Neural progenitor cell (in vitro differentiated cells): ENCODE data around the gene TMEM229B. TPM values are rescaled to one million over a fixed set of nuclear protein-coding genes. Genes with fewer than 3 reads are reported as not detected.

Source experiments
- DNase-seq: peaks from one replicate; pipeline ENCODE4 v3.0.0-alpha.2; 2016; ENCODE audit warnings: low spot score
- H2AFZ ChIP-seq: fragments of 200-600 bp; sonication (generic); replicated peaks from 2 replicates; pipeline ENCODE4 v1.6.1; 2016; ENCODE audit warnings: antibody characterized with exemption
- H3F3A ChIP-seq: fragments of 200-600 bp; sonication (generic); 2 replicates; pipeline ENCODE4 v1.6.1; 2016; ENCODE audit warnings: antibody characterized with exemption, low read depth
- H3K27ac ChIP-seq: fragments of 200-600 bp; sonication (generic); 2 replicates; pipeline ENCODE4 v1.5.1; 2016; ENCODE audit warnings: mild to moderate bottlenecking
- H3K27me3 ChIP-seq: fragments of 200-600 bp; sonication (generic); 2 replicates; pipeline ENCODE4 v1.6.1; 2016; ENCODE audit warnings: mild to moderate bottlenecking, moderate library complexity
- H3K36me3 ChIP-seq: fragments of 200-600 bp; sonication (generic); 2 replicates; pipeline ENCODE4 v1.5.1; 2016
- H3K4me1 ChIP-seq: fragments of 200-600 bp; sonication (generic); 2 replicates; pipeline ENCODE4 v1.6.1; 2016; ENCODE audit warnings: mixed run types
- H3K4me2 ChIP-seq: fragments of 200-600 bp; sonication (generic); 2 replicates; pipeline ENCODE4 v1.6.1; 2016
- H3K4me3 ChIP-seq: fragments of 200-600 bp; sonication (generic); 2 replicates; pipeline ENCODE4 v1.5.1; 2016
- H3K79me2 ChIP-seq: fragments of 200-600 bp; sonication (generic); 2 replicates; pipeline ENCODE4 v1.6.1; 2016; ENCODE audit warnings: low read depth
- H3K9ac ChIP-seq: fragments of 200-600 bp; sonication (generic); 2 replicates; pipeline ENCODE4 v1.6.1; 2016
- H3K9me3 ChIP-seq: fragments of 200-600 bp; sonication (generic); 2 replicates; pipeline ENCODE4 v1.5.1; 2016; ENCODE audit warnings: low read depth
- H4K20me1 ChIP-seq: fragments of 200-600 bp; sonication (generic); 2 replicates; pipeline ENCODE4 v1.6.1; 2016; ENCODE audit warnings: low read depth
- H3K27ac Mint-ChIP-seq: 3 replicates; pipeline ENCODE4 v1.8.0; 2021; ENCODE audit warnings: mixed read lengths
- H3K27me3 Mint-ChIP-seq: 2 replicates; pipeline ENCODE4 v1.8.0; 2022; ENCODE audit warnings: low read depth, mild to moderate bottlenecking, inconsistent platforms, moderate library complexity, mixed read lengths; ENCODE audit not compliant: insufficient read depth
- H3K36me3 Mint-ChIP-seq: 3 replicates; pipeline ENCODE4 v1.8.0; 2021; ENCODE audit warnings: mixed read lengths
- H3K4me1 Mint-ChIP-seq: 3 replicates; pipeline ENCODE4 v1.8.0; 2021; ENCODE audit warnings: mixed read lengths
- H3K4me3 Mint-ChIP-seq: 3 replicates; pipeline ENCODE4 v1.8.0; 2021; ENCODE audit warnings: mild to moderate bottlenecking, moderate library complexity, mixed read lengths
- H3K9me3 Mint-ChIP-seq: 3 replicates; pipeline ENCODE4 v1.8.0; 2020; ENCODE audit warnings: mixed read lengths
- EZH2 ChIP-seq: fragments of 200-600 bp; sonication (generic); IDR thresholded peaks from 2 replicates; pipeline ENCODE4 v1.6.1; 2017; ENCODE audit warnings: antibody characterized with exemption, mild to moderate bottlenecking, moderate library complexity
- EZH2phosphoT487 ChIP-seq: fragments of 200-600 bp; sonication (generic); IDR thresholded peaks from 2 replicates; pipeline ENCODE4 v1.6.1; 2017; ENCODE audit warnings: antibody characterized with exemption
- total RNA-seq: library from RNA; depleted of rRNA; stranded (reverse); fragments of >200 nt; gene quantifications from 2 replicates; pipeline ENCODE4 v1.2.3, GENCODE V29; 2015; ENCODE audit warnings: low replicate concordance
- TF ChIP-seq, protein P1 (sequence below): fragments of 200-600 bp; sonication (generic); IDR thresholded peaks from 2 replicates; pipeline ENCODE4 v1.5.1; 2017; ENCODE audit warnings: antibody characterized with exemption, mild to moderate bottlenecking

Gene TMEM229B
- total RNA-seq, 1 donor from 2014 or later, result not detected

DNA sequence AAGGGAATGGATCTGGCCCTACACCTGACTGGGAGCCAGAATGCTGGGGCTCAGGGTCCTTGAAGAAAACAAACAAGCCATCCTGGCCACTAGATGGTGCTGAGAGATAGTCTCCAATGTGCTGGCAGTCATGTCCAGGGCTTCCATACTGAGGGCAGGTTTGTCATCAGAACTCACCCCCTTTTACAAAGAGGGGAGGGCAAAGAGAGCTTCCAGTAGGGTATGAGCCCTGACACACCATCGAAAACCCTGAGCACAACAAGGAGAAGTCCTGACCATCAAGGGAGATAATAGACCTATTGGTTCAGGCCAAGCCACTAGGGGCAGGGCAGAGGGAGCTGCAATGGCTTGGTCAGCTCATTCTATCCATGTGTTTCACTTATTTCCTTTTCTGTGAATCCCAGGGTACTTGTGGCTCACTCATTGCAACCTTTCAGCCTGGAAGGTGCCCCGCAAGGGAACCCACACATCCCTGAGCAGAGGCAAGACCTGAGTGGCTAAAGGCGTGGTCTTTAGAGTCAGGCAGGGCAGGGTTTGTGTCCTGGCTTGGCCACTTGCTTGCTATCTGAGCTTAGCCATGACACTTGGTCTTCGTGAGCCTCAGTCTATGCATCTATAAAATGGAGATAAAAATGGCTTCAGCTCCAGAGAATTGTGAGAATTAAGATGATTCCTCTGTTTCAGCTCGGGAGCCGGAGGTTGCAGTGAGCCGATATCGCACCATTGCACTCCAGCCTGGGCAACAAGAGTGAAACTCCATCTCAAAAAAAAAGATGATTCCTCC is 38.3 kb upstream of the TMEM229B start:
- Histone ChIP-seq H2AFZ (peak overlapping the region; percentile 22), H3K27me3 (peaks cover 13% of the 10 kb centered on the region), H3K36me3 (no peaks in the 10 kb centered on the region), H3K9ac (no peak overlapping the region), H3K27ac (no peak overlapping the region), H3K9me3 (no peaks in the 10 kb centered on the region), H3K4me3 (no peak overlapping the region), H3K79me2 (no peaks in the 10 kb centered on the region), H3K4me2 (no peak overlapping the region), H3K4me1 (peaks cover 19% of the 10 kb centered on the region), H4K20me1 (no peaks in the 10 kb centered on the region), H3F3A (peaks cover under 1% of the 10 kb centered on the region)
- Mint-ChIP-seq H3K4me3 (no peak overlapping the region), H3K27ac (no peak overlapping the region), H3K9me3 (no peaks in the 10 kb centered on the region), H3K36me3 (no peaks in the 10 kb centered on the region), H3K4me1 (peaks cover 16% of the 10 kb centered on the region), H3K27me3 (peaks cover 17% of the 10 kb centered on the region)
- peak; percentile 68 for DNase-seq
- TF ChIP-seq EZH2, result no peak
- TF ChIP-seq EZH2phosphoT487, result no peak
- TF ChIP-seq, protein P1, sequence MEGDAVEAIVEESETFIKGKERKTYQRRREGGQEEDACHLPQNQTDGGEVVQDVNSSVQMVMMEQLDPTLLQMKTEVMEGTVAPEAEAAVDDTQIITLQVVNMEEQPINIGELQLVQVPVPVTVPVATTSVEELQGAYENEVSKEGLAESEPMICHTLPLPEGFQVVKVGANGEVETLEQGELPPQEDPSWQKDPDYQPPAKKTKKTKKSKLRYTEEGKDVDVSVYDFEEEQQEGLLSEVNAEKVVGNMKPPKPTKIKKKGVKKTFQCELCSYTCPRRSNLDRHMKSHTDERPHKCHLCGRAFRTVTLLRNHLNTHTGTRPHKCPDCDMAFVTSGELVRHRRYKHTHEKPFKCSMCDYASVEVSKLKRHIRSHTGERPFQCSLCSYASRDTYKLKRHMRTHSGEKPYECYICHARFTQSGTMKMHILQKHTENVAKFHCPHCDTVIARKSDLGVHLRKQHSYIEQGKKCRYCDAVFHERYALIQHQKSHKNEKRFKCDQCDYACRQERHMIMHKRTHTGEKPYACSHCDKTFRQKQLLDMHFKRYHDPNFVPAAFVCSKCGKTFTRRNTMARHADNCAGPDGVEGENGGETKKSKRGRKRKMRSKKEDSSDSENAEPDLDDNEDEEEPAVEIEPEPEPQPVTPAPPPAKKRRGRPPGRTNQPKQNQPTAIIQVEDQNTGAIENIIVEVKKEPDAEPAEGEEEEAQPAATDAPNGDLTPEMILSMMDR, result peak; percentile 88

DNA sequence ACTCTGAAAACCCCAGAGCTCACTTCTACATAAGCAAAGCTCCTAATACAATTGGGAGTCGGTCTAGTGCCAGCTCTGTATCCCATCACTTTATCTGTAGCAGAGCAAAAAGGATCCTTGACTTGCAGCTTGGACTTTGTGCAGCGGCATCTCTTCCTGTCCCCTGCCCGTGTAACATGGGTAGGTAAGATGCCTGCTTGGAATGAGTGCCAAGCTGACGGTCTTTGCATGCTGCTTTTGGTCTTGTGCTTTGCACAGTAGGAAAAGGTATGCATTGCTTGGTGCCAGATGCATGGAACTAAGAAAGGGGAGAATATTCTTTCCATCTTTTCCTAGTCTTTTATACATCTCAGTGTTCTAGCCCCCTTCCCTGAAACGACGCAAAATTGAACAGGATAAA is 37.7 kb upstream of the TMEM229B start:
- DNase-seq, result no peak
- H3K27ac ChIP-seq, result no peak overlapping the region
- no peaks in the 10 kb centered on the region for H3F3A ChIP-seq
- H3K4me3 ChIP-seq, result no peak overlapping the region
- no peak overlapping the region for H2AFZ ChIP-seq
- H3K36me3 Mint-ChIP-seq, result no peaks in the 10 kb centered on the region
- peaks cover 21% of the 10 kb centered on the region for H3K4me1 ChIP-seq
- H3K27me3 ChIP-seq, result peaks cover 13% of the 10 kb centered on the region
- H3K4me2 ChIP-seq, result no peak overlapping the region
- H3K9ac ChIP-seq, result no peak overlapping the region
- H3K9me3 ChIP-seq, result no peaks in the 10 kb centered on the region
- H3K36me3 ChIP-seq, result no peaks in the 10 kb centered on the region
- no peak overlapping the region for H3K27ac Mint-ChIP-seq
- H3K4me3 Mint-ChIP-seq, result no peak overlapping the region
- H3K4me1 Mint-ChIP-seq, result peaks cover 16% of the 10 kb centered on the region
- no peaks in the 10 kb centered on the region for H4K20me1 ChIP-seq
- H3K79me2 ChIP-seq, result no peaks in the 10 kb centered on the region
- TF ChIP-seq, protein P1, result no peak
- TF ChIP-seq EZH2phosphoT487, result no peak
- TF ChIP-seq EZH2, result no peak
- peaks cover 17% of the 10 kb centered on the region for H3K27me3 Mint-ChIP-seq
- no peaks in the 10 kb centered on the region for H3K9me3 Mint-ChIP-seq

DNA sequence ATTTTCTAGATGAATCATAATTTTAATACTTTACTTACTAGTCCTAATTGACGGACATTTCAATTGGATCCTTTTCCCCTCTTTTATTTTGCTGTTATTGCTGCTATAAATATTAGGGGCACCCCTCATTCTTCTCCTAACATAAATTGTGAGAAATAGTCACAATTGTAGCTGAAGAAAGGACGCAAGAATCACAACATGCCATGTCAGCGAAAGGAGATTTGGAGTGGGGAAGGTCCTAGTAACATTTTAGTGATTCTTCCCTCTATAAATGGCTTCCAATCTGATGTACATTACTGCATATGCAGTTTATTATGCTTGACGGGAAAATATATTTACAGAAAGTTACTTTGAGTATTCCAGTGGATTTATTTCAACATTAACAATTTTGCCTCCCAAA is 36.9 kb upstream of the TMEM229B start:
- Histone ChIP-seq H3K4me2 (no peak overlapping the region), H3K79me2 (no peaks in the 10 kb centered on the region), H3K9ac (no peak overlapping the region), H3K4me1 (peaks cover 21% of the 10 kb centered on the region), H3F3A (no peaks in the 10 kb centered on the region), H3K36me3 (no peaks in the 10 kb centered on the region), H4K20me1 (no peaks in the 10 kb centered on the region), H2AFZ (no peak overlapping the region), H3K27me3 (peaks cover 21% of the 10 kb centered on the region), H3K9me3 (no peaks in the 10 kb centered on the region), H3K4me3 (no peak overlapping the region), H3K27ac (no peak overlapping the region)
- TF ChIP-seq EZH2 (no peak), EZH2phosphoT487 (no peak)
- TF ChIP-seq, protein P1, result no peak
- no peak for DNase-seq
- Mint-ChIP-seq H3K4me3 (no peak overlapping the region), H3K27ac (no peak overlapping the region), H3K9me3 (no peaks in the 10 kb centered on the region), H3K27me3 (peaks cover 17% of the 10 kb centered on the region), H3K36me3 (no peaks in the 10 kb centered on the region), H3K4me1 (peaks cover 16% of the 10 kb centered on the region)
